ENCODE measurements around the gene PITHD1. TPM values are rescaled to one million over a fixed set of nuclear protein-coding genes. Genes with fewer than 3 reads are reported as not detected.
"Not testable (repeated sequence)": the region's sequence is repeated elsewhere in the genome, so short reads cannot be mapped to it uniquely, and the experiment has no call there.

Gene PITHD1
- total RNA-seq, 3 donors from 2014 or later (not counting 1 experiment from before 2014, with no cell fraction given): 73.2 to 84.1 (median 77.7) TPM

DNA sequence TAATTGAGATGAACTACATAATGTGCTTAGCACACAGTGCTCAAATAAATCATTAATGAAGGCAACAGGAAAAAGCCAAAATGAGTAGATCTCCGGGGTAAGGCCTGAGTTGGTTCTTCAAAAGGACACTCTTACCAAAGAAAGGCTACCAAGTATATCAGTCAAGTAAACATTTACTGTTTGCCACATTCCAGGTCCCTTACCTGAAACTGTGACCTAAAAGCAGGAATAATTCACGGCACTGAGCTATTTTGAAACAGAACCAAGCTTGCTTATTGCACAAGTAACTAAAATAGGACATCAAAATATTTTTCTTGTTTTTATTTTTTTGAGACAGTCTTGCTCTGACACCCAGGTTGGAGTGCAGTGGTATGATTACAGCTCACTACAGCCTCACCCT, 2.0 kb upstream of the PITHD1 start:
- H3K9me3 ChIP-seq (ENCODE audit: control insufficient read depth, insufficient read depth, low read length): no peaks in the 10 kb centered on the region
- H3K4me1 ChIP-seq (ENCODE audit: control insufficient read depth, insufficient read depth, low read length): peaks cover 22% of the 10 kb centered on the region
- TF ChIP-seq, protein P1, sequence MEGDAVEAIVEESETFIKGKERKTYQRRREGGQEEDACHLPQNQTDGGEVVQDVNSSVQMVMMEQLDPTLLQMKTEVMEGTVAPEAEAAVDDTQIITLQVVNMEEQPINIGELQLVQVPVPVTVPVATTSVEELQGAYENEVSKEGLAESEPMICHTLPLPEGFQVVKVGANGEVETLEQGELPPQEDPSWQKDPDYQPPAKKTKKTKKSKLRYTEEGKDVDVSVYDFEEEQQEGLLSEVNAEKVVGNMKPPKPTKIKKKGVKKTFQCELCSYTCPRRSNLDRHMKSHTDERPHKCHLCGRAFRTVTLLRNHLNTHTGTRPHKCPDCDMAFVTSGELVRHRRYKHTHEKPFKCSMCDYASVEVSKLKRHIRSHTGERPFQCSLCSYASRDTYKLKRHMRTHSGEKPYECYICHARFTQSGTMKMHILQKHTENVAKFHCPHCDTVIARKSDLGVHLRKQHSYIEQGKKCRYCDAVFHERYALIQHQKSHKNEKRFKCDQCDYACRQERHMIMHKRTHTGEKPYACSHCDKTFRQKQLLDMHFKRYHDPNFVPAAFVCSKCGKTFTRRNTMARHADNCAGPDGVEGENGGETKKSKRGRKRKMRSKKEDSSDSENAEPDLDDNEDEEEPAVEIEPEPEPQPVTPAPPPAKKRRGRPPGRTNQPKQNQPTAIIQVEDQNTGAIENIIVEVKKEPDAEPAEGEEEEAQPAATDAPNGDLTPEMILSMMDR (IDR thresholded peaks at IDR 0.05): no peak
- intact Hi-C loops (cut with micrococcal nuclease): no loop called here
- no peak overlapping the region for H3K27ac ChIP-seq (ENCODE audit: low read length)
- DNase-seq (no peak), ATAC-seq (no peak)
- Mint-ChIP-seq H3K9me3 (no peaks in the 10 kb centered on the region), H3K36me3 (no peaks in the 10 kb centered on the region), H3K4me1 (peaks cover 13 to 23% of the 10 kb centered on the region in 2 donors), H3K4me3 (peak overlapping the region; percentile 4), H3K27ac (no peak overlapping the region), H3K27me3 (ENCODE audit: low read depth in 2 of 2) (no peaks in the 10 kb centered on the region)
- 72% methylated on average over 2 of the region's 2 CpGs for WGBS (ENCODE audit: insufficient coverage)
- H3K36me3 ChIP-seq (ENCODE audit: control insufficient read depth, insufficient read depth, low read length): peaks cover 3% of the 10 kb centered on the region
- H3K27me3 ChIP-seq (ENCODE audit: control insufficient read depth, insufficient read depth, low read length): no peaks in the 10 kb centered on the region
- no peak overlapping the region for H3K4me3 ChIP-seq (ENCODE audit: low read length)

DNA sequence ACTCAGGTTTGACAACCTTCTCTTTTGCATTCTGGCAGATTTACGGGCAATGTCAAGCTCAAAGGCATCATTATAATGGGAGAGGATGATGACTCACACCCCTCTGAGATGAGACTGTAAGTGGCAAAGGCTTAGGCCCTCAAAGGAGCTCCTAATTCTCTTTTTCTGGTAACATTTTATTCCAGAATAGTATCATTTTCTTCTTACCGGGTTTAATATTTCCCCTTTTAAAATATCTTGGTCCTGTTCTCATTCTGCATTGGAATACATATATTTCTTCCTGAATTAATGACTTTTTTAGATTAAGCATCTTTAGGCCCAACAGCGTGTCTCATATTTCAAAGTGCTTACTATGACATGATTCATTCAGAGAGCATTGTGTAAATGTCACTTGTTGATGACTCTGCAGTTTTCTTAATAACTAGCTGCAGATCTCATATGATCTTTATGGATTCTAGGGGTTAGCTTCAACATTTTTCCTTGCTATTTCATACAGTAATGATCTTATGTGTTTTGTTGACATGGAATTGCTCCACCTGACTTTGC, 1.7 kb downstream of the PITHD1 start:
- Histone ChIP-seq H3K36me3 (ENCODE audit: control insufficient read depth, insufficient read depth, low read length) (peaks cover 17% of the 10 kb centered on the region), H3K9me3 (ENCODE audit: control insufficient read depth, insufficient read depth, low read length) (no peaks in the 10 kb centered on the region), H3K4me3 (ENCODE audit: low read length) (no peak overlapping the region), H3K27ac (ENCODE audit: low read length) (no peak overlapping the region), H3K27me3 (ENCODE audit: control insufficient read depth, insufficient read depth, low read length) (no peaks in the 10 kb centered on the region), H3K4me1 (ENCODE audit: control insufficient read depth, insufficient read depth, low read length) (peaks cover 17% of the 10 kb centered on the region)
- no peak for DNase-seq
- no peak for ATAC-seq
- Mint-ChIP-seq H3K36me3 (no peaks in the 10 kb centered on the region), H3K4me3 (peak overlapping the region; percentile 78), H3K4me1 (peaks cover 13 to 20% of the 10 kb centered on the region in 2 donors), H3K9me3 (no peaks in the 10 kb centered on the region), H3K27ac (peak overlapping the region; percentile 90 to 91), H3K27me3 (ENCODE audit: low read depth in 2 of 2) (no peaks in the 10 kb centered on the region)
- WGBS (ENCODE audit: insufficient coverage): 89% methylated on average over 3 of the region's 3 CpGs
- intact Hi-C loops (cut with micrococcal nuclease): no loop called here
- TF ChIP-seq, protein P1 (IDR thresholded peaks at IDR 0.05): no peak

DNA sequence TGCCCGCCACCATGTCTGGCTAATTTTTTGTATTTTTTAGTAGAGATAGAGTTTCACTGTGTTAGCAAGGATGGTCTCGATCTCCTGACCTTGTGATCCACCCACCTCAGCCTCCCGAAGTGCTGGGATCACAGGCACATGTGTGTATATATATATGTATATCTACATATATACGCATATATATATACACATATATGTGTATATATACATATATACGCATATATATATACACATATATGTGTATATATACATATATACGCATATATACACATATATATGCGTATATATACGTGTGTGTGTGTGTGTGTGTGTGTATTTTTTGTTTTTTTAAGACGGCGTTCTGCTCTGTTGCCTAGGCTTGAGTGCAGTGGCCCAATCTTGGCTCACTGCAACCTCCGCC, 4.9 kb downstream of the PITHD1 start:
- H3K27me3 Mint-ChIP-seq (ENCODE audit: low read depth in 2 of 2); H3K27ac Mint-ChIP-seq; H3K4me3 Mint-ChIP-seq; DNase-seq; ATAC-seq; H3K4me3 ChIP-seq (ENCODE audit: low read length); H3K27me3 ChIP-seq (ENCODE audit: control insufficient read depth, insufficient read depth, low read length); H3K4me1 ChIP-seq (ENCODE audit: control insufficient read depth, insufficient read depth, low read length); H3K27ac ChIP-seq (ENCODE audit: low read length); H3K9me3 ChIP-seq (ENCODE audit: control insufficient read depth, insufficient read depth, low read length); H3K36me3 Mint-ChIP-seq; H3K9me3 Mint-ChIP-seq; intact Hi-C loops (cut with micrococcal nuclease): not testable (repeated sequence)
- 95% methylated on average over 4 of the region's 11 CpGs for WGBS (ENCODE audit: insufficient coverage)
- H3K36me3 ChIP-seq (ENCODE audit: control insufficient read depth, insufficient read depth, low read length): peaks cover 40% of the 10 kb centered on the region
- H3K4me1 Mint-ChIP-seq: peaks cover 13 to 17% of the 10 kb centered on the region in 2 donors

DNA sequence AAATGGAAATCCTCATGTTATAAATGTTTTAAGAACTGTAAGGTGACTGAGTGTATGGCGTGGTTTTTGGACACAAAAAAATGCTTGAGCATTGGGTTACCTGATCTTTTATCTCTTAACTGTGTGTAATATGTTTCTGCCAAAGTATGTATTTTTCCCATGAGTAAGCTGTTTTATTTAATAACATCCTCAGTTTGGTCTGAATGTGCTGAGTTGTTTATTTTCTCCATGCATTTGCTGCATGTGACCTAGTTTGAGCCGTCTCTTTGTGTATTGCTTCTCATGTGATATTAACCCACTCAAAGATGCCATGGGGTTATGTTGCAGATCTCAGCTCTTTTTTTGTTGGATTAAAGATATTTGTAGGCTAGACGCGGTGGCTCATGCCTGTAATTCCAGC, 6.6 kb downstream of the PITHD1 start:
- DNase-seq (no peak), ATAC-seq (no peak)
- Histone ChIP-seq H3K4me3 (ENCODE audit: low read length) (no peak overlapping the region), H3K4me1 (ENCODE audit: control insufficient read depth, insufficient read depth, low read length) (no peaks in the 10 kb centered on the region), H3K36me3 (ENCODE audit: control insufficient read depth, insufficient read depth, low read length) (peaks cover 39% of the 10 kb centered on the region), H3K9me3 (ENCODE audit: control insufficient read depth, insufficient read depth, low read length) (no peaks in the 10 kb centered on the region), H3K27ac (ENCODE audit: low read length) (no peak overlapping the region), H3K27me3 (ENCODE audit: control insufficient read depth, insufficient read depth, low read length) (no peaks in the 10 kb centered on the region)
- H3K27ac Mint-ChIP-seq: no peak overlapping the region
- peaks cover 10% of the 10 kb centered on the region for H3K36me3 Mint-ChIP-seq
- H3K4me3 Mint-ChIP-seq: no peak overlapping the region
- H3K27me3 Mint-ChIP-seq (ENCODE audit: low read depth in 2 of 2): no peaks in the 10 kb centered on the region
- H3K9me3 Mint-ChIP-seq: no peaks in the 10 kb centered on the region
- intact Hi-C loops (cut with micrococcal nuclease): no loop called here
- WGBS (ENCODE audit: insufficient coverage): 89% methylated on average over 4 of the region's 4 CpGs
- H3K4me1 Mint-ChIP-seq: peaks cover 5% of the 10 kb centered on the region in 2 donors
- TF ChIP-seq, protein P1 (IDR thresholded peaks at IDR 0.05): no peak
